Nasal cavity respiratory epithelium epithelial cell of viscerocranial mucosa (primary cell): Measurements from ENCODE around the gene DEFB108B. TPM values are rescaled to one million over a fixed set of nuclear protein-coding genes. Genes with fewer than 3 reads are reported as not detected.

ENCODE experiments used
- total RNA-seq: library from RNA; depleted of rRNA; stranded (reverse); fragments of >200 nt; gene quantifications from 2 replicates; pipeline ENCODE4 v1.2.3, GENCODE V29; 2014

The DEFB108B gene
- total RNA-seq, result not detected in 2 replicates

GRCh38 chr11:71832811-71833210 is at the start of gene DEFB108B:
DEFB108B (plus strand) TSS chr11:71833200; CDS start chr11:71833200, 0 bp downstream.

GRCh38 chr11:71878059-71878458 is 45.1 kb downstream of the DEFB108B start, which contains the start of gene DEFB131B:
DEFB131B (plus strand) TSS chr11:71878453; CDS start chr11:71878453, 0 bp downstream.

Other genes starting within 250 kb of the DEFB108B start
- gene DEFB131B, start 45.3 kb downstream of the DEFB108B start, total RNA-seq, result not detected in 2 replicates
- gene XNDC1N, start 95.4 kb downstream of the DEFB108B start, total RNA-seq, result 4.8 and 7.0 TPM in 2 replicates
- gene RNF121, start 95.8 kb downstream of the DEFB108B start, total RNA-seq, result 23.6 and 43.9 TPM in 2 replicates
- 0.68 and 3.2 TPM in 2 replicates for gene IL18BP, start 165.7 kb downstream of the DEFB108B start, total RNA-seq
- 124 and 151 TPM in 2 replicates for gene NUMA1, start 247.3 kb downstream of the DEFB108B start, total RNA-seq
- gene LRRC51, start 247.7 kb downstream of the DEFB108B start, total RNA-seq, result 2.7 and 3.1 TPM in 2 replicates